ENCODE measurements around the gene PCBP3. TPM values are rescaled to one million over a fixed set of nuclear protein-coding genes. Genes with fewer than 3 reads are reported as not detected.

Gene PCBP3
- total and polyA plus RNA-seq, 2 donors (not counting 3 experiments of a cell fraction or from before 2014, with no cell fraction given), result 0.06 to 1.1 TPM

- BruUV-seq (replicated peaks), result no TSS peak
- dilution Hi-C loops (cut with MboI; ENCODE audit: extremely low pct_ligation_motif_present, low sequenced_read_pairs) (no loop called here), intact Hi-C loops (cut with micrococcal nuclease) (no loop called here)
- Histone ChIP-seq H3K36me3 (ENCODE audit: control insufficient read depth in 2 of 2, extremely low read depth in 1 of 2, insufficient read depth in 2 of 2, low read length in 2 of 2) (no peaks in the 10 kb centered on the region), H3K4me1 (ENCODE audit: control insufficient read depth, extremely low read depth, insufficient read depth, low read length) (no peaks in the 10 kb centered on the region), H3K9me1 (replicated peaks; ENCODE audit: control insufficient read depth, extremely low read depth, insufficient read depth, low read length) (no peaks in the 10 kb centered on the region), H3K9me3 (replicated peaks; ENCODE audit: control insufficient read depth, insufficient read depth, low read length) (no peaks in the 10 kb centered on the region), H3K4me3 (replicated peaks in 1 of 3; ENCODE audit: insufficient read depth in 1 of 3, low read depth in 1 of 3, low read length in 3 of 3) (no peak overlapping the region), H3K9ac (replicated peaks; ENCODE audit: extremely low read depth, insufficient read depth, low read length) (no peak overlapping the region), H3K27me3 (ENCODE audit: control insufficient read depth in 2 of 2, insufficient read depth in 2 of 2, low read length in 2 of 2) (no peaks in the 10 kb centered on the region), H3K27ac (ENCODE audit: insufficient read depth, low read depth, low read length) (no peak overlapping the region), H3K4me2 (ENCODE audit: insufficient read depth, low read length) (no peak overlapping the region), H3K79me2 (ENCODE audit: control insufficient read depth, insufficient read depth, low read length) (no peaks in the 10 kb centered on the region), H4K20me1 (replicated peaks; ENCODE audit: control insufficient read depth, extremely low read depth, insufficient read depth, low read length) (no peaks in the 10 kb centered on the region), H2AFZ (ENCODE audit: low read depth, low read length) (no peak overlapping the region)
- POLR2A ChIA-PET, result no interaction called here
- FAIRE-seq, result no peak
- CTCF ChIA-PET, result no interaction called here
- TF ChIP-seq EZH2 (IDR thresholded peaks at IDR 0.05; ENCODE audit: borderline replicate concordance, low read depth, low read length, severe bottlenecking) (no peak), FOS (IDR thresholded peaks at IDR 0.05; ENCODE audit: borderline replicate concordance, insufficient read depth, low read length) (no peak), CTCF (IDR thresholded peaks at IDR 0.05; ENCODE audit: extremely low read depth in 1 of 2, insufficient read depth in 1 of 2, low read depth in 1 of 2, low read length in 2 of 2) (no peak), POLR2A (IDR thresholded peaks at IDR 0.05; ENCODE audit: low read depth, low read length) (no peak), MAX (IDR thresholded peaks at IDR 0.05; ENCODE audit: insufficient read depth, insufficient read length) (no peak), MYC (IDR thresholded peaks at IDR 0.05; ENCODE audit: low read depth, low read length) (no peak), GATA2 (IDR thresholded peaks at IDR 0.05; ENCODE audit: insufficient read depth, insufficient read length, low read depth, low read length) (no peak), JUN (IDR thresholded peaks at IDR 0.05; ENCODE audit: borderline replicate concordance, insufficient read depth, insufficient read length, low read depth) (no peak), POLR2AphosphoS5 (IDR thresholded peaks at IDR 0.05; ENCODE audit: insufficient read depth, low read depth, low read length) (no peak)
- DNase-seq (ENCODE audit: low read depth, low spot score), result no peak
These were observed 298.4 kb downstream of the PCBP3 start for GRCh38 chr21:45941717-45942546.

All from endothelial cell of umbilical vein (primary cell).